ENCODE data around the gene PRRG2.
"Not testable (repeated sequence)": the region's sequence is repeated elsewhere in the genome, so short reads cannot be mapped to it uniquely, and the experiment has no call there.

DNA sequence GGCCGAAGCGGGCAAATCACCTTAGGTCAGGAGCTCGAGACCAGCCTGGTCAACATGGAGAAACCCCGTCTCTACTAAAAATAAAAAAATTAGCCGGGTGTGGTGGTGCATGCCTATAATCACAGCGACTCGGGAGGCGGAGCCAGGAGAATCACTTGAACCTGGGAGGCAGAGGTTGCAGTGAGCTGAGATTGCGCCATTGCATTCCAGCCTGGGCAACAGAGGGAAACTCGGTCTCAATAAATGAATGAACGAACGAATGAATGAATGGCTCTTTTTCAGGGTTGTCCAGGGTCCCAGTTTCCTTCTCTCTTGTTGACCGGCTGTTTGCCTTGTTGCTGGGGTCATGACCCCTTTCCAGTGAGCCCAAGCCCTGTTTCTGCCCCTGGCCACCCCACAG, 36.7 kb downstream of the PRRG2 start:
- TF ChIP-seq POLR2AphosphoS5, POLR2A (IDR thresholded peaks at IDR 0.05; ENCODE audit: low read depth, low read length): not testable (repeated sequence)

Measured in GM12891 (cell line).